ENCODE results near the gene MED23. TPM values are rescaled to one million over a fixed set of nuclear protein-coding genes. Genes with fewer than 3 reads are reported as not detected.

The MED23 gene
- total and polyA plus RNA-seq, 9 donors: 16.3 to 26.4 (median 21.2) TPM

GRCh38 chr6:131628726-131629125, 684 bp upstream of the MED23 start:
- WGBS (ENCODE audit: insufficient coverage): no CpG with 5 or more reads among the region's 1 CpG
- peak overlapping the region; percentile 82 for H3K4me3 ChIP-seq (ENCODE audit: low read length)
- DNase-seq: no peak
- peaks cover 5% of the 10 kb centered on the region for H3K36me3 ChIP-seq (ENCODE audit: control insufficient read depth, insufficient read depth, low read length)
- H3K27ac ChIP-seq (ENCODE audit: low read length): no peak overlapping the region
- H3K4me1 ChIP-seq (ENCODE audit: control insufficient read depth, insufficient read depth, low read length): no peaks in the 10 kb centered on the region
- no peaks in the 10 kb centered on the region for H3K9me3 ChIP-seq (replicated peaks; ENCODE audit: control insufficient read depth, low read depth, low read length)
- H3K27me3 ChIP-seq (ENCODE audit: control insufficient read depth, insufficient read depth, low read length): no peaks in the 10 kb centered on the region

GRCh38 chr6:131615275-131615674, 12.8 kb downstream of the MED23 start:
- no peaks in the 10 kb centered on the region for H3K4me1 ChIP-seq (ENCODE audit: control insufficient read depth, insufficient read depth, low read length)
- peaks cover 24% of the 10 kb centered on the region for H3K36me3 ChIP-seq (ENCODE audit: control insufficient read depth, insufficient read depth, low read length)
- no peak for DNase-seq
- no peak overlapping the region for H3K4me3 ChIP-seq (ENCODE audit: low read length)
- no peaks in the 10 kb centered on the region for H3K9me3 ChIP-seq (replicated peaks; ENCODE audit: control insufficient read depth, low read depth, low read length)
- 100% methylated on average over 3 of the region's 4 CpGs for WGBS (ENCODE audit: insufficient coverage)
- no peaks in the 10 kb centered on the region for H3K27me3 ChIP-seq (ENCODE audit: control insufficient read depth, insufficient read depth, low read length)
- H3K27ac ChIP-seq (ENCODE audit: low read length): no peak overlapping the region

GRCh38 chr6:131613296-131613925, 14.6 kb downstream of the MED23 start:
- Histone ChIP-seq H3K27me3 (ENCODE audit: control insufficient read depth, insufficient read depth, low read length) (no peaks in the 10 kb centered on the region), H3K27ac (ENCODE audit: low read length) (no peak overlapping the region), H3K36me3 (ENCODE audit: control insufficient read depth, insufficient read depth, low read length) (peaks cover 22% of the 10 kb centered on the region)

GRCh38 chr6:131602781-131603312, 25.2 kb downstream of the MED23 start:
- H3K9me3 ChIP-seq (replicated peaks; ENCODE audit: control insufficient read depth, low read depth, low read length): no peaks in the 10 kb centered on the region
- 71% methylated on average over 1 of the region's 1 CpG for WGBS (ENCODE audit: insufficient coverage)
- no peak overlapping the region for H3K4me3 ChIP-seq (ENCODE audit: low read length)
- H3K27me3 ChIP-seq (ENCODE audit: control insufficient read depth, insufficient read depth, low read length): no peaks in the 10 kb centered on the region
- DNase-seq: no peak
- no peak overlapping the region for H3K27ac ChIP-seq (ENCODE audit: low read length)
- H3K4me1 ChIP-seq (ENCODE audit: control insufficient read depth, insufficient read depth, low read length): no peaks in the 10 kb centered on the region
- H3K36me3 ChIP-seq (ENCODE audit: control insufficient read depth, insufficient read depth, low read length): peaks cover 36% of the 10 kb centered on the region

More at GRCh38 chr6:131613296-131613925, 14.6 kb downstream of the MED23 start:
- no CpG with 5 or more reads among the region's 5 CpGs for WGBS (ENCODE audit: insufficient coverage)
- Histone ChIP-seq H3K4me3 (ENCODE audit: low read length) (no peak overlapping the region), H3K9me3 (replicated peaks; ENCODE audit: control insufficient read depth, low read depth, low read length) (no peaks in the 10 kb centered on the region), H3K4me1 (ENCODE audit: control insufficient read depth, insufficient read depth, low read length) (no peaks in the 10 kb centered on the region)
- no peak for DNase-seq

- DNase-seq: peak; percentile 25
- H3K4me3 ChIP-seq (ENCODE audit: low read length): no peak overlapping the region
- peaks cover 36% of the 10 kb centered on the region for H3K36me3 ChIP-seq (ENCODE audit: control insufficient read depth, insufficient read depth, low read length)
- no peaks in the 10 kb centered on the region for H3K27me3 ChIP-seq (ENCODE audit: control insufficient read depth, insufficient read depth, low read length)
- H3K9me3 ChIP-seq (replicated peaks; ENCODE audit: control insufficient read depth, low read depth, low read length): no peaks in the 10 kb centered on the region
- H3K4me1 ChIP-seq (ENCODE audit: control insufficient read depth, insufficient read depth, low read length): no peaks in the 10 kb centered on the region
- WGBS (ENCODE audit: insufficient coverage): 40% methylated on average over 1 of the region's 4 CpGs
- no peak overlapping the region for H3K27ac ChIP-seq (ENCODE audit: low read length)
These were observed 27.3 kb downstream of the MED23 start for GRCh38 chr6:131600716-131601115.

- no peaks in the 10 kb centered on the region for H3K27me3 ChIP-seq (ENCODE audit: control insufficient read depth, insufficient read depth, low read length)
- H3K4me1 ChIP-seq (ENCODE audit: control insufficient read depth, insufficient read depth, low read length): no peaks in the 10 kb centered on the region
- no peak overlapping the region for H3K27ac ChIP-seq (ENCODE audit: low read length)
- DNase-seq: peak; percentile 16
- no CpG with 5 or more reads among the region's 3 CpGs for WGBS (ENCODE audit: insufficient coverage)
- H3K9me3 ChIP-seq (replicated peaks; ENCODE audit: control insufficient read depth, low read depth, low read length): no peaks in the 10 kb centered on the region
- H3K4me3 ChIP-seq (ENCODE audit: low read length): no peak overlapping the region
- peaks cover 39% of the 10 kb centered on the region for H3K36me3 ChIP-seq (ENCODE audit: control insufficient read depth, insufficient read depth, low read length)
These were observed 30.6 kb downstream of the MED23 start for GRCh38 chr6:131597446-131597845.

- H3K27me3 ChIP-seq (ENCODE audit: control insufficient read depth, insufficient read depth, low read length): no peaks in the 10 kb centered on the region
- H3K4me1 ChIP-seq (ENCODE audit: control insufficient read depth, insufficient read depth, low read length): no peaks in the 10 kb centered on the region
- H3K4me3 ChIP-seq (ENCODE audit: low read length): no peak overlapping the region
- no peaks in the 10 kb centered on the region for H3K9me3 ChIP-seq (replicated peaks; ENCODE audit: control insufficient read depth, low read depth, low read length)
- peaks cover 39% of the 10 kb centered on the region for H3K36me3 ChIP-seq (ENCODE audit: control insufficient read depth, insufficient read depth, low read length)
- no peak for DNase-seq
- WGBS (ENCODE audit: insufficient coverage): 93% methylated on average over 4 of the region's 11 CpGs
- H3K27ac ChIP-seq (ENCODE audit: low read length): no peak overlapping the region
These were observed 34.0 kb downstream of the MED23 start for GRCh38 chr6:131594074-131594473.

- Histone ChIP-seq H3K27me3 (ENCODE audit: control insufficient read depth, insufficient read depth, low read length) (no peaks in the 10 kb centered on the region), H3K4me3 (ENCODE audit: low read length) (no peak overlapping the region), H3K4me1 (ENCODE audit: control insufficient read depth, insufficient read depth, low read length) (no peaks in the 10 kb centered on the region), H3K36me3 (ENCODE audit: control insufficient read depth, insufficient read depth, low read length) (peaks cover 43% of the 10 kb centered on the region), H3K9me3 (replicated peaks; ENCODE audit: control insufficient read depth, low read depth, low read length) (no peaks in the 10 kb centered on the region), H3K27ac (ENCODE audit: low read length) (no peak overlapping the region)
- WGBS (ENCODE audit: insufficient coverage): no CpG with 5 or more reads among the region's 2 CpGs
- no peak for DNase-seq
These were observed 35.1 kb downstream of the MED23 start for GRCh38 chr6:131592935-131593334.

GRCh38 chr6:131588643-131589042, 39.4 kb downstream of the MED23 start:
- 86% methylated on average over 1 of the region's 2 CpGs for WGBS (ENCODE audit: insufficient coverage)
- Histone ChIP-seq H3K36me3 (ENCODE audit: control insufficient read depth, insufficient read depth, low read length) (peaks cover 34% of the 10 kb centered on the region), H3K27me3 (ENCODE audit: control insufficient read depth, insufficient read depth, low read length) (no peaks in the 10 kb centered on the region), H3K4me3 (ENCODE audit: low read length) (no peak overlapping the region), H3K4me1 (ENCODE audit: control insufficient read depth, insufficient read depth, low read length) (no peaks in the 10 kb centered on the region), H3K27ac (ENCODE audit: low read length) (no peak overlapping the region), H3K9me3 (replicated peaks; ENCODE audit: control insufficient read depth, low read depth, low read length) (no peaks in the 10 kb centered on the region)
- no peak for DNase-seq

- Histone ChIP-seq H3K27ac (ENCODE audit: low read length) (no peak overlapping the region), H3K9me3 (replicated peaks; ENCODE audit: control insufficient read depth, low read depth, low read length) (no peaks in the 10 kb centered on the region), H3K4me1 (ENCODE audit: control insufficient read depth, insufficient read depth, low read length) (no peaks in the 10 kb centered on the region), H3K4me3 (ENCODE audit: low read length) (no peak overlapping the region), H3K27me3 (ENCODE audit: control insufficient read depth, insufficient read depth, low read length) (no peaks in the 10 kb centered on the region), H3K36me3 (ENCODE audit: control insufficient read depth, insufficient read depth, low read length) (peaks cover 35% of the 10 kb centered on the region)
- no peak for DNase-seq
- no CpG with 5 or more reads among the region's 4 CpGs for WGBS (ENCODE audit: insufficient coverage)
These were observed 40.1 kb downstream of the MED23 start for GRCh38 chr6:131587909-131588308.

Data from muscle of leg (tissue), 11 donors.